C4-2B (cell line): ENCODE data around the gene SLC25A47.
A peak's percentile ranks its signal among the peaks of the same experiment; 100 is the strongest.

Experiments used
- H3K27ac ChIP-seq: fragments of 450-650 bp; 2 replicates; pipeline ENCODE4 v1.5.1; 2017
- CTCF ChIP-seq: fragments of 450-650 bp; conservative IDR thresholded peaks from 2 replicates; pipeline ENCODE4 v1.5.1; 2017; ENCODE audit warnings: mild to moderate bottlenecking
- ZFX ChIP-seq: fragments of 450-650 bp; IDR thresholded peaks from 2 replicates; pipeline ENCODE4 v1.6.1; 2017

SLC25A47 gene

GRCh38 chr14:100365741-100366140, 42.6 kb downstream of the SLC25A47 start:
- H3K27ac ChIP-seq = no peak overlapping the region
- no peak for TF ChIP-seq ZFX
- TF ChIP-seq CTCF = no peak

GRCh38 chr14:100369019-100369418, 45.9 kb downstream of the SLC25A47 start:
- H3K27ac ChIP-seq = no peak overlapping the region
- TF ChIP-seq CTCF (no peak), ZFX (no peak)

- no peak overlapping the region for H3K27ac ChIP-seq
- TF ChIP-seq CTCF (no peak), ZFX (no peak)
Observed at GRCh38 chr14:100370003-100370402, 46.9 kb downstream of the SLC25A47 start.

- no peak overlapping the region for H3K27ac ChIP-seq
- TF ChIP-seq CTCF = no peak
- no peak for TF ChIP-seq ZFX
Observed at GRCh38 chr14:100371773-100372172, 48.6 kb downstream of the SLC25A47 start.

GRCh38 chr14:100372357-100373048, 49.4 kb downstream of the SLC25A47 start:
- no peak overlapping the region for H3K27ac ChIP-seq
- no peak for TF ChIP-seq CTCF
- TF ChIP-seq ZFX = no peak

- H3K27ac ChIP-seq = no peak overlapping the region
- TF ChIP-seq CTCF (no peak), ZFX (no peak)
Observed at GRCh38 chr14:100374270-100374669, 51.1 kb downstream of the SLC25A47 start.

GRCh38 chr14:100374876-100375265, 51.7 kb downstream of the SLC25A47 start:
- peak overlapping the region; percentile 79 for H3K27ac ChIP-seq

More at GRCh38 chr14:100374876-100375265, 51.7 kb downstream of the SLC25A47 start:
- no peak for TF ChIP-seq CTCF
- no peak for TF ChIP-seq ZFX
